ENCODE results near the gene CTXND1. TPM values are rescaled to one million over a fixed set of nuclear protein-coding genes. Genes with fewer than 3 reads are reported as not detected.
"Not testable (repeated sequence)": the region's sequence is repeated elsewhere in the genome, so short reads cannot be mapped to it uniquely, and the experiment has no call there.

CTXND1 gene
- total and polyA plus RNA-seq, 8 donors = 0.29 to 4.3 (median 1.4) TPM

- H3K9me3 ChIP-seq = no peaks in the 10 kb centered on the region
- H3K36me3 ChIP-seq = peaks cover 0 to 33% (median 24%) of the 10 kb centered on the region in 4 donors
- DNase-seq = no peak
- H3K27me3 ChIP-seq = no peaks in the 10 kb centered on the region
- H3K4me3 ChIP-seq = no peak overlapping the region
- TF ChIP-seq EP300 (IDR thresholded peaks at IDR 0.05) = no peak
- TF ChIP-seq CTCF (IDR thresholded peaks at IDR 0.05) = no peak
- no peak for TF ChIP-seq POLR2A (IDR thresholded peaks at IDR 0.05)
- TF ChIP-seq POLR2AphosphoS5 (IDR thresholded peaks at IDR 0.05) = no peak
- 86 to 95% (median 93%) methylated on average over 5 of the region's 5 CpGs for WGBS, 5 donors
- H3K27ac ChIP-seq = no peak overlapping the region
- H3K4me1 ChIP-seq = peaks cover 33 to 61% (median 55%) of the 10 kb centered on the region in 4 donors
- intact Hi-C loops (cut with DNase I; ENCODE audit: low total_unique reads) = loop anchor here (10.0 kb wide), 1 partner anchor 92 kb away; no protein-coding TSS in a partner anchor
These were observed 94.8 kb downstream of the CTXND1 start for GRCh38 chr15:80157215-80157614.

DNA sequence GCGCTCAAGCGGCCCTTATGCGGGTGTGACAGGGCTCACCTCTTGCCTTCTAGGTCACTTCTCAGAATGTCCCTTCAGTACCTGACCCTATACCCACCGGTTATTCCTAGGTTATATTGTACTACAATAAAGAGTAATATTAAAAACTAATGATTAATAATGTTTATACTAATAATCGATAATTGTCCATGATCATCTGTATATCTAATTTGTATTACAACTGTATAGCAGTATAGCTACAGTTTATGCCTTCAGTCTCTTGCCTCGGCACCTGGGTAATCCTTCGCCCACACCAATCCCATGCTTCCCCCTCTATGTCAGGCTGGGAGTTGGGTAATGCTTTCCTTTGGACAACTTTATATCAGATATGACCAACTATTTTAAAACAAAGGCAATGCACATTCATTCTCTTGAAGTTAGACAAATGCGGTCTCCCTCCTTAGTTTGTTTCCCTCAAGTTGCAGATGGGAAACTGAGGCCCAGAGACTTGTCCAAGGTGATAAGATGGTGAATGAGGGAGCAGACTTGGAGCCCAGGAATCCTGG lies 95.8 kb downstream of the CTXND1 start:
- 78 to 93% (median 89%) methylated on average over 8 of the region's 8 CpGs for WGBS, 5 donors
- intact Hi-C loops (cut with DNase I; ENCODE audit: low total_unique reads) = loop anchor here (10.0 kb wide), 1 partner anchor 91 kb away; no protein-coding TSS in a partner anchor

DNA sequence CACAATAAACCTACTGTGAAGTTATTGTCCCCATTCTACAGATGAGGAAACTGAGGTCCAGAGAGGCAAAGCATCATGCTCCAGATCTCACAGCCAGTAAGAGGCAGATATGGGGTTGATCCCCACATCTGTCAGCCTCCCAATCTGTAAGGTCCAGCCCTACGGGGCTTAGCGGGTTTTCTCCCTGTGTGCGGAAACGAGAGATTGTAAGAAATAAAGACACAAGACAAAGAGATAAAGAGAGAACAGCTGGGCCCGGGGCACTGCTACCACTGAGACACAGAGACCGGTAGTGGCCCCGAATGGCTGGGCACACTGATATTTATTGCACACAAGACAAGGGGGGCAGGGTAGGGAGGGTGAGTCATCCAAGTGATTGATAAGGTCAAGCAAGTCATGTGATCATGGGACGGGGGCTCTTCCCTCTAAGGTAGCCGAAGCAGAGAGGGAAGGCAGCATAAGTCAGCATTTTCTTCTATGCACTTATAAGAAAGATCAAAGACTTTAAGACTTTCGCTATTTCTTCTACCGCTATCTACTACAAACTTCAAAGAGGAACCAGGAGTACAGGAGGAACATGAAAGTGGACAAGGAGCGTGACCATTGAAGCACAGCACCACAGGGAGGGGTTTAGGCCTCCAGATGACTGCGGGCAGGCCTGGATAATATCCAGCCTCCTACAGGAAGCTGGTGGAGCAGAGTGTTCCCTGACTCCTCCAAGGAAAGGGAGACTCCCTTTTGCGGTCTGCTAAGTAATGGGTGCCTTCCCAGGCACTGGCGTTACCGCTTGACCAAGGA lies 96.4 kb downstream of the CTXND1 start:
- DNase-seq = peak; percentile 37 to 70
- H3K4me3 ChIP-seq, H3K27me3 ChIP-seq, H3K9me3 ChIP-seq: not testable (repeated sequence)
- 53 to 67% (median 62%) methylated on average over 16 of the region's 16 CpGs for WGBS, 5 donors
- Histone ChIP-seq H3K36me3 (peaks cover 0 to 22% (median 20%) of the 10 kb centered on the region in 4 donors), H3K27ac (peak overlapping the region in 4 of 5 donors; percentile 9 to 33 (median 26)), H3K4me1 (peaks cover 17 to 50% (median 44%) of the 10 kb centered on the region in 4 donors)
- TF ChIP-seq POLR2AphosphoS5 (IDR thresholded peaks at IDR 0.05) = peak in 2 of 3 donors; percentile 47 to 57
- intact Hi-C loops (cut with DNase I; ENCODE audit: low total_unique reads) = loop anchor here (10.0 kb wide), 1 partner anchor 91 kb away; no protein-coding TSS in a partner anchor

More for the DNA sequence above, 95.8 kb downstream of the CTXND1 start:
- no peak for DNase-seq
- no peaks in the 10 kb centered on the region for H3K9me3 ChIP-seq
- TF ChIP-seq POLR2AphosphoS5 (IDR thresholded peaks at IDR 0.05) = no peak
- no peak for TF ChIP-seq POLR2A (IDR thresholded peaks at IDR 0.05)
- TF ChIP-seq EP300 (IDR thresholded peaks at IDR 0.05) = no peak
- TF ChIP-seq CTCF (IDR thresholded peaks at IDR 0.05) = no peak
- no peak overlapping the region for H3K4me3 ChIP-seq
- H3K36me3 ChIP-seq = peaks cover 0 to 26% (median 22%) of the 10 kb centered on the region in 4 donors
- H3K4me1 ChIP-seq = peaks cover 24 to 56% (median 50%) of the 10 kb centered on the region in 4 donors
- H3K27me3 ChIP-seq = no peaks in the 10 kb centered on the region
- H3K27ac ChIP-seq = peak overlapping the region in 2 of 5 donors; percentile 22 to 29

- H3K36me3 ChIP-seq = peaks cover 0 to 16% (median 15%) of the 10 kb centered on the region in 4 donors
- intact Hi-C loops (cut with DNase I; ENCODE audit: low total_unique reads) = loop anchor here (10.0 kb wide), 1 partner anchor 90 kb away; no protein-coding TSS in a partner anchor
- no peaks in the 10 kb centered on the region for H3K9me3 ChIP-seq
- TF ChIP-seq POLR2AphosphoS5 (IDR thresholded peaks at IDR 0.05) (no peak), CTCF (IDR thresholded peaks at IDR 0.05) (no peak), EP300 (IDR thresholded peaks at IDR 0.05) (no peak), POLR2A (IDR thresholded peaks at IDR 0.05) (no peak)
- peaks cover 11 to 44% (median 39%) of the 10 kb centered on the region in 4 donors for H3K4me1 ChIP-seq
- H3K27me3 ChIP-seq = no peaks in the 10 kb centered on the region
- peak overlapping the region in 4 of 5 donors; percentile 9 to 33 (median 26) for H3K27ac ChIP-seq
- no peak for DNase-seq
- no peak overlapping the region for H3K4me3 ChIP-seq
- 61 to 72% (median 70%) methylated on average over 5 of the region's 5 CpGs for WGBS, 5 donors
These were observed 97.0 kb downstream of the CTXND1 start for GRCh38 chr15:80155001-80155377.
